NCI-H748 (cell line): ENCODE data around the gene ZGPAT.
"Not testable (repeated sequence)": the region's sequence is repeated elsewhere in the genome, so short reads cannot be mapped to it uniquely, and the experiment has no call there.

Experiments
- DNase-seq: peaks from one replicate; lab custom pipeline; 2025; ENCODE audit not compliant: unreplicated experiment; lab: John Stamatoyannopoulos, UW

Gene ZGPAT

DNA sequence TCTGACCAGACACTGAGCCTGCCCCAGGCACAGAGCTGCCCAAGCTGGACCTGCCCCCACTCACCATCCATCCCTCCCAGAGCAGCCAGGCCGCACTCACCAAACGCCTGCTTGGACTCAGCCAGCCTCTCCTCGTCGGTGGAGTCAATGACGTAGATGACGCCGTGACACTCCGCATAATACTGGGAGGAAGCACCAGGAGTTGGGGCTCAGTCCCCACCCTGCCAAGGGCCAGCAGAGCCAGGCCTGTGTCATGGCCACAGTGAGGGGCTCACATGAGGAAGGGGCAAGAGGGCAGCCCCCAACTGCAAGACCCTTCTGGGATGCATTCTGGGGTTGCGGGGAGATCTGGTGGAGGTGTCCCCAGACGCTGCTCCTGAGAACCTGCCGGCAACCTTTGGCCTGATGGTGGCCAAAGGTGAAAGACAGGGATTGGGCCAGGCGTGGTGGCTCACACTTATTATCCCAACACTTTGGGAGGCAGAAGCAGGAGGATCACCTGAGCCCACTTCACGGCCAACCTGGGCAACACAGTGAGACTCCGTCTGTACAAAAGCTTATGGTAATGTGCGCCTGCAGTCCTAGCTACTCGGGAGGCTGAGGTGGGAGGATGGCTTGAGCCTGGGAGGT is 5.7 kb upstream of the ZGPAT start:
- DNase-seq, result no peak

DNA sequence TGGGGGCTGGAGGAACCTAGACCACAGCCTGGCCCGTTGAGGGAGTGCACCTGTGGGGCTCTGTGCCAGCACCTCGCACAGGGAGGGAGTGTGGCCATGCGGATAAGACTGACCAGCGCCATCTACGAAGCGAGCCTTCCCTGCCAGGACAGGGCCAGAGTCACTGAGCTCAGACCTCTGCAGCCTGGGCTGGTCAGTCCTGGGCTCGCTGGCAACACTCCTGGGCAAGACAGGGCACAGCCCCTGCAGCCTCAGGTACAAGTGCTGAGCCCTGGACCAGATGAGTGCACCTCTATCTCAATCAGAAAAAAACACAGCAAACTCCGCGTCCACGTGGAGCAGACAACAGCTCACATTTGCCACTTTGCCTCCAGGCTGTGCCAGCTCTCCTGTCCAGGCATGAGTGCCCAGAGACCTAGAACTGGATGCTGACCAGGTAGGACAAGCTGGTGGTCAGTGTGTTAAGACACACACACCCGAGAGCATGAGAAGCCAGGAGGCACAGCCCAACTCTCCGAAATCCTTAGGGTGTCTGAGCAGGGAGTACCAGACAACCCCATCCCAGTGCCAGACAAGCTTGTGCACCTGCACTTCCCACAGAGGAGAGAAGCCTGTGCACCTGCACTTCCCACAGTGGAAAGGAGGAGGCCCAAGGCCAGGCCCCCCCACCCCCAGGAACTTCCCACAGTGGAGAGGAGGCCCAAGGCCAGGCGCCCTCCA is 4.9 kb upstream of the ZGPAT start:
- DNase-seq, result no peak

GRCh38 chr20:63703471-63703975 is 4.3 kb upstream of the ZGPAT start:
- no peak for DNase-seq

DNA sequence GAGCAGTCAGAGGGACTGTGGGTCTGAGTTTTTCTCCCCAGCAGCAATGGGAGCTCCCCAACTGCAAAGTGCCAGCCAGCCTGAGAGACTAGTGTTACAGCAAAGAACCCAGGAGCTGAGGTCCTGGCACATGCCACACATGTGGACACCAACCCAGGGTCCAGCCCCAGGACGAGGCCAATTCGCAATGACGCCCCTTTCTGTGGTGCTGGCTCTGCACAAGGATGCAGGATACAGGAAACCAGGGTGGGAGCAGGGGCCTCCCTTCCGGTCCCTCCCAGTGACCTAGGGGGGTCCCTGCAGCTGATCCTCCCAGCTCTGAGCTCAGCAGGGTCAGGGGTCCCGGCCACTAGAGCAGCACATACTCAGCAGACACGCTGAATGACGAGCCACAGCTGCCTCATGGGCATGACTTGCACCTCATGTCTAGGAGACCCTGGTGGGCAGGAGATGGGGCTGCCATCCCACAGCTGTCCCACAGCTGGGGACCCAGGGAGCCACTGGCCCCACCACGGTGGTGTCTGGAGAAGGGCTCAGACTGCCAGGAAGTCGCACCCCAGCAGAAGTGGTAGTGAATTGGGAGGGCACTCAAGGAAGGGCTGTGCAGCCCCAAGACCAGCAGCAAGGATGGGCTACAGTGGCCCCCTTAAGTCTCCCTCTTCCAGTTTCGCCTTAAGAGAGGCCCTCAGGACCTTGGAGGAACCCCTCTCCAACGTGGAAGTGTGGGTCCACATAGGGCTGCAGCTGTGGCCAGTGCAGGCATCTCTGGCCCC is 3.7 kb upstream of the ZGPAT start:
- no peak for DNase-seq

GRCh38 chr20:63704749-63705117 is 3.1 kb upstream of the ZGPAT start:
- DNase-seq, result no peak

- DNase-seq, result no peak
Observed at GRCh38 chr20:63705232-63706026, 2.4 kb upstream of the ZGPAT start.

- DNase-seq, result no peak
Observed at GRCh38 chr20:63706027-63706695, 1.7 kb upstream of the ZGPAT start.

- peak; percentile 40 for DNase-seq
Observed at GRCh38 chr20:63706852-63707557, 834 bp upstream of the ZGPAT start.

- DNase-seq, result peak; percentile 14
Observed at GRCh38 chr20:63708301-63709148, 686 bp downstream of the ZGPAT start.

DNA sequence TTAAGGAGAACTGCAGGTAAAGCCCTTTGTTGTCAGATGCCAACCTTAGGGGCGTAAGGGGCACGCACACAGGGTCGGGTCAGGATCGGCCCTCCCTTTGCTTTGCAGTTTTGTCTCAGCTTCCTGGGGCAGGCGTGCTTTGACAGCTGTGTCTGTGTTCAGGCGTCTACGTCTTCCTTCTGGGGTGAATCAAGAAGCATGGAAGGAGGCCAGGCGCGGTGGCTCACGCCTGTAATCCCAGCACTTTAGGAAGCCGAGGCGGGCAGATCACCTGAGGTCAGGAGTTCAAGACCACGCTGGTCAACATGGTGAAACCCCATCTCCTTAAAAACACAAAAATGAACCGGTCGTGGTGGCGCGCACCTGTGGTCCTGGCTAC is 1.3 kb downstream of the ZGPAT start:
- DNase-seq, result no peak

GRCh38 chr20:63711085-63711645 is 3.3 kb downstream of the ZGPAT start:
- DNase-seq, result no peak

DNA sequence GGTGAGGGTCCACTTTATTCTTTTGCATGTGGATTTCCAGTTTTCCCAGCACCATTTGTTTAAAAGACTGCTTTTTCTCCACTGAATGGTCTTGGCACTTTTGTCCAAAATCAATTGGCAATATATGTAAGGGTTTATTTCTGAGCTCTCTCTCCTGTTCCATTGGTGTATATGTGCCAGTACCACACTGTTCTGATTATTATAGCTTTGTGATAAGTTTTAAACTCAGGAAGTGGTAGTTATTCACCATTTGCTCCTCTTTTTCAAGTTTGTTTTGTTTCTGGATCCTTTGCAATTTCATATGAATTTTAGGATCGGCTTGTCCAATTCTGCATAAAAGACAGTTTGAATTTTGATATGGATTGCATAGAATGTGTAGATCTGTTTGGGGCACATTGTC is 4.4 kb downstream of the ZGPAT start:
- no peak for DNase-seq

GRCh38 chr20:63714858-63715257 is 7.0 kb downstream of the ZGPAT start:
- no peak for DNase-seq

- DNase-seq, result no peak
Observed at GRCh38 chr20:63718996-63719395, 11.2 kb downstream of the ZGPAT start.

- not testable (repeated sequence) for DNase-seq
Observed at GRCh38 chr20:63722967-63723622, 15.3 kb downstream of the ZGPAT start.

DNA sequence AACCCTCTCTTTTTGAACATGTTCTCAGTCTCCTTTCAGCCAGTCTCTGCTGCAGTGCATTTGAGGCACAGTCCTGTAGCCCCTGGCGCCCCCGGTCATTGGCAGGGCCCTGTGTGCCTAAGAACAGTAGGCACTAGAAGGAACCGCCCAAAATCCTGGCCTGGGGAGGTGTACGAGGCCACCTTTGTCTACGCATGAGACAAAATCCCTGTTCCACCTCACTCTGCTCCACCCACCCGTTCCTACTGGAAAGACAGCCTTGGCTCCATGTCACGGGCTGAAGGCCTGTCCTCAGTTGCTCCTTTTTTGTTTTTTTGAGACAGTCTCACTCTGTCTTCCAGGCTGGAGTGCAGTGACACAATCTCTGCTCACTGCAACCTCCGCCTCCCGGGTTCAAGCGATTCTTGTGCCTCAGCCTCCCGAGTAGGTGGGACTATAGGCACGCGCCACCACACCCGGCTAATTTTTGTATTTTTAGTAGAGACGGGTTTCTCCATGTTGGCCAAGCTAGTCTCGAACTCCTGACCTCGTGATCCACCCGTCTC is 22.4 kb downstream of the ZGPAT start:
- DNase-seq, result not testable (repeated sequence)

DNA sequence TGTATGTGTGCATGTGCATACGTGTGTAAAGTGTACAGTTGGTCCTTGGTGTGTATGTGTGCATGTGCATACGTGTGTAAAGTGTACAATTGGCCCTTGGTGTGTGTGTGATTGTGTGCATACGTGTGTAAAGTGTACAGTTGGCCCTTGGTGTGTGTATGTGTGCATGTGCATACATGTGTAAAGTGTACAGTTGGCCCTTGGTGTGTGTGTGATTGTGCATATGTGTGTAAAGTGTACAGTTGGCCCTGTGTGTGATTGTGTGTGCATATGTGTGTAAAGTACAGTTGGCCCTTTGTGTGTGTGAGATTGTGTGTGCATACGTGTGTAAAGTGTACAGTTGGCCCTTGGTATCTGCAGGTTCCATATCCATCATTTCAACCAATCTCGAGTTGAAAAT is 23.6 kb downstream of the ZGPAT start:
- DNase-seq, result no peak
